Measurements from ENCODE around the gene SYNJ2. TPM values are rescaled to one million over a fixed set of nuclear protein-coding genes. Genes with fewer than 3 reads are reported as not detected.

The SYNJ2 gene
- total RNA-seq, 1 donor from 2014 or later: 31.8 TPM

- H3K27me3 Mint-ChIP-seq (ENCODE audit: low read depth, unreplicated experiment): no peaks in the 10 kb centered on the region
- peak overlapping the region; percentile 78 for H3K4me2 ChIP-seq (ENCODE audit: low read length)
- peak overlapping the region; percentile 78 for H3K27ac ChIP-seq (ENCODE audit: low read depth, low read length)
Measured at GRCh38 chr6:158018041-158018771, 36.5 kb downstream of the SYNJ2 start.

GRCh38 chr6:158018851-158019361 is 37.2 kb downstream of the SYNJ2 start:
- Mint-ChIP-seq H3K4me3 (ENCODE audit: unreplicated experiment) (no peak overlapping the region), H3K27ac (ENCODE audit: unreplicated experiment) (peak overlapping the region; percentile 18), H3K27me3 (ENCODE audit: low read depth, unreplicated experiment) (no peaks in the 10 kb centered on the region), H3K36me3 (ENCODE audit: low read depth, unreplicated experiment) (peaks cover 17% of the 10 kb centered on the region), H3K4me1 (ENCODE audit: low read depth, unreplicated experiment) (peaks cover 24% of the 10 kb centered on the region), H3K9me3 (ENCODE audit: unreplicated experiment) (no peaks in the 10 kb centered on the region)
- Histone ChIP-seq H3K79me2 (ENCODE audit: insufficient read depth, low read length) (peaks cover 98% of the 10 kb centered on the region), H3K27me3 (ENCODE audit: insufficient read depth, low read length) (no peaks in the 10 kb centered on the region), H3K9ac (ENCODE audit: low read length) (peak overlapping the region; percentile 63), H3K4me3 (ENCODE audit: insufficient read depth, low read depth, low read length) (no peak overlapping the region), H3K4me1 (ENCODE audit: insufficient read depth, low read length) (peaks cover 42% of the 10 kb centered on the region), H2AFZ (ENCODE audit: low read depth, low read length) (no peak overlapping the region), H3K4me2 (ENCODE audit: low read length) (peak overlapping the region; percentile 78), H3K27ac (ENCODE audit: low read depth, low read length) (peak overlapping the region; percentile 78), H3K9me3 (ENCODE audit: insufficient read depth, low read depth, low read length) (no peaks in the 10 kb centered on the region), H3K36me3 (ENCODE audit: insufficient read depth, low read length) (peaks cover 31% of the 10 kb centered on the region), H4K20me1 (ENCODE audit: insufficient read depth, low read length) (peaks cover 32% of the 10 kb centered on the region)
- DNase-seq (ENCODE audit: low read depth): peak; percentile 83
- TF ChIP-seq CTCF (IDR thresholded peaks at IDR 0.05; ENCODE audit: insufficient read depth, low read depth, low read length) (no peak), EZH2 (IDR thresholded peaks at IDR 0.05; ENCODE audit: insufficient read depth, low read length) (no peak)
- FAIRE-seq: peak; percentile 5

More at GRCh38 chr6:158018041-158018771, 36.5 kb downstream of the SYNJ2 start:
- no peaks in the 10 kb centered on the region for H3K9me3 Mint-ChIP-seq (ENCODE audit: unreplicated experiment)
- no peak overlapping the region for H3K27ac Mint-ChIP-seq (ENCODE audit: unreplicated experiment)
- H3K4me3 Mint-ChIP-seq (ENCODE audit: unreplicated experiment): no peak overlapping the region
- peaks cover 27% of the 10 kb centered on the region for H3K4me1 Mint-ChIP-seq (ENCODE audit: low read depth, unreplicated experiment)
- DNase-seq (ENCODE audit: low read depth) (peak; percentile 62), FAIRE-seq (no peak)
- Histone ChIP-seq H3K36me3 (ENCODE audit: insufficient read depth, low read length) (peaks cover 28% of the 10 kb centered on the region), H3K4me1 (ENCODE audit: insufficient read depth, low read length) (peaks cover 42% of the 10 kb centered on the region), H3K79me2 (ENCODE audit: insufficient read depth, low read length) (peaks cover 98% of the 10 kb centered on the region), H3K4me3 (ENCODE audit: insufficient read depth, low read depth, low read length) (peak overlapping the region; percentile 19), H3K9me3 (ENCODE audit: insufficient read depth, low read depth, low read length) (no peaks in the 10 kb centered on the region), H2AFZ (ENCODE audit: low read depth, low read length) (no peak overlapping the region), H3K27me3 (ENCODE audit: insufficient read depth, low read length) (no peaks in the 10 kb centered on the region), H3K9ac (ENCODE audit: low read length) (peak overlapping the region; percentile 63), H4K20me1 (ENCODE audit: insufficient read depth, low read length) (peaks cover 39% of the 10 kb centered on the region)
- TF ChIP-seq EZH2 (IDR thresholded peaks at IDR 0.05; ENCODE audit: insufficient read depth, low read length) (no peak), CTCF (IDR thresholded peaks at IDR 0.05; ENCODE audit: insufficient read depth, low read depth, low read length) (no peak)
- peaks cover 15% of the 10 kb centered on the region for H3K36me3 Mint-ChIP-seq (ENCODE audit: low read depth, unreplicated experiment)

GRCh38 chr6:158019416-158019815 is 37.8 kb downstream of the SYNJ2 start:
- H3K27me3 Mint-ChIP-seq (ENCODE audit: low read depth, unreplicated experiment): no peaks in the 10 kb centered on the region
- Histone ChIP-seq H3K4me1 (ENCODE audit: insufficient read depth, low read length) (peaks cover 44% of the 10 kb centered on the region), H3K27me3 (ENCODE audit: insufficient read depth, low read length) (no peaks in the 10 kb centered on the region), H3K9ac (ENCODE audit: low read length) (peak overlapping the region; percentile 57), H3K4me2 (ENCODE audit: low read length) (peak overlapping the region; percentile 78), H3K4me3 (ENCODE audit: insufficient read depth, low read depth, low read length) (no peak overlapping the region), H4K20me1 (ENCODE audit: insufficient read depth, low read length) (peaks cover 28% of the 10 kb centered on the region), H3K79me2 (ENCODE audit: insufficient read depth, low read length) (peaks cover 98% of the 10 kb centered on the region), H3K27ac (ENCODE audit: low read depth, low read length) (peak overlapping the region; percentile 78), H2AFZ (ENCODE audit: low read depth, low read length) (no peak overlapping the region), H3K9me3 (ENCODE audit: insufficient read depth, low read depth, low read length) (no peaks in the 10 kb centered on the region), H3K36me3 (ENCODE audit: insufficient read depth, low read length) (peaks cover 31% of the 10 kb centered on the region)
- H3K9me3 Mint-ChIP-seq (ENCODE audit: unreplicated experiment): no peaks in the 10 kb centered on the region
- FAIRE-seq: no peak
- no peak for DNase-seq (ENCODE audit: low read depth)
- peaks cover 21% of the 10 kb centered on the region for H3K4me1 Mint-ChIP-seq (ENCODE audit: low read depth, unreplicated experiment)
- TF ChIP-seq CTCF (IDR thresholded peaks at IDR 0.05; ENCODE audit: insufficient read depth, low read depth, low read length) (no peak), EZH2 (IDR thresholded peaks at IDR 0.05; ENCODE audit: insufficient read depth, low read length) (no peak)
- peaks cover 17% of the 10 kb centered on the region for H3K36me3 Mint-ChIP-seq (ENCODE audit: low read depth, unreplicated experiment)
- no peak overlapping the region for H3K4me3 Mint-ChIP-seq (ENCODE audit: unreplicated experiment)
- no peak overlapping the region for H3K27ac Mint-ChIP-seq (ENCODE audit: unreplicated experiment)

Measured in astrocyte (in vitro differentiated cells and primary cell).